GM11168 (cell line): ENCODE results near the gene ME1.
"Not testable (repeated sequence)": the region's sequence is repeated elsewhere in the genome, so short reads cannot be mapped to it uniquely, and the experiment has no call there.

ENCODE experiments used
- in situ Hi-C: fragments of 300-500 bp; cut with MboI; formaldehyde crosslinking; loops from one replicate; pipeline ENCODE4 v1.12.0; 2022; ENCODE audit warnings: low sequenced_read_pairs; ENCODE audit not compliant: unreplicated experiment

The ME1 gene

DNA sequence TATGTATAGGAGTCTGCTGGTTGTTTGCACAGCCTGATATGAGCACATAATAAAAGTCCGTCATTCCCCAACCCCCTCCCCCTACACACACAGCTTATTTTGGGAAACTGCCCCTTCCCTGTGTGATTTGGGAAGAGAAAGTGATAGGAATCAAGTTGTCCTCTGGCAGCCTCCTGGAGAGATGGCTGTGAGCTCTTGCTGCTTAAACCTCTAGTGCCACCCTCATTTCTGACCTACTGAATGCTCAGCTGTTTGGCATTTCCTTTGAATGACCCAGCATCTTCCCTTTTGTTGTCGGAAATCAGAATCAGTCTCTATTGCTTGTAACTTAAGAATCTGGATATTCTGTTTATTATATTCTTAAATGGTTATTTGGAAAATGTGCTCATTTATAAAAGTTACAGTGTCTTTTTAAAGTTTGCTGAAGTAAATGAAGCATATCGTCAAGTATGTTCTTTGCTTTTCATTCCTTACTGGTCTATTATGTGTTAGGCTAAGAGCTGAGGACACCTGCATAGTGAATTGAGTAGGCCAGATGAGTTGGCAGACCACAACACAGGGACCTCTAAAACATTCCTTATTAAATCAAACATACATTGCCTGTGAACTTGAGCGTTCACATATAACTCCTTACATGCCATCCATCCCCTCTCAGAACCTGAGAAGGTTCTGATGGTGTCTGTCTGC, 232.2 kb downstream of the ME1 start:
- in situ Hi-C loops = no loop called here

- in situ Hi-C loops = no loop called here
Measured at GRCh38 chr6:83193747-83194566, 236.9 kb downstream of the ME1 start.

DNA sequence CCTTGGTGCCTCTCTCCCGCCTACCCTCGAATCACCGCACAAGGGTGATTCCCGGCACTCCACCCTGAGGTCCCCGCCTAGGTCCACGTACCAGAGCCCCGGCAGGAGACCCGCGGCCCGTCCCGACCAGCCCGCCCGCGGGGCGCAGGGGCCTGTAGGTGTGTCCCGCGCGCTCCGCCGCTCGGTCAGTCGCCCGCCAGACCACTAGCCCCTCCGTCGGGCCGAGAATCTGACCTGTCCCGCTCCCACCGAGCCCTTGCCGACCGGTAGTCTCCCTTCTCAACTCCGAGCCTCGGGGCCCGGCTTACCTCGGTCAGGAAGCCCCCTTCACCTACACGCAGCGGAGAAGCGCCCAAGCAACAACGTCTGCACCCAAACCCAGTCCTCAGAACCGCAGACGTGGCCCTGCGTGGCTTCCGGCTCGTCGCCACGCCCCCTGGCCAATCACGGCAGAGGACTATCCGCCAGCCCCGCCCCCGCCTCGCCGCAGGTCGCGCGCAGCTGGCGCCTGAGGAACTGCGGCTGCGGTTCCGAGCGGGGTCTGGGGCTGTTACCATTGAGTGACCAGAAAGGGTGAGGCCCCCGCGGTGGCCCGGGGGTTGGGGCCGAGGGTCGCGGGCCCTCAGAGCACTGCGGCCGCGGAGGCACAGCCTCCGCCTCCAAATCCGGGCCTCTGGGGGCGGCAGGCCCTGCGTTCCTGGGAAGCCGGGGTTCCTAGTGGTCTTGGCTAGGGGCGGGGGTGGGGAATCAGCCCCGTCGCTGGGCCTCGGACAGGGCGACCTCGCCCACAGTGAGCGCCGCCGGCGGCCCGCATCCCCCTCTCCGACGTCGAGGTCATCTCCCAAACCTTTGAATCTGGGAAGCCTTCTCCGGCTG, 237.7 kb downstream of the ME1 start, which contains the start of the genes PGM3 and RWDD2A:
Gene PGM3 (minus strand): TSS at position 395 of the 876 bp plus-strand sequence. CDS start 2,253 bp downstream, outside the sequence.
Gene RWDD2A (plus strand): TSS at position 487 of the 876 bp plus-strand sequence. CDS start 1,095 bp downstream, outside the sequence.
- in situ Hi-C loops = no loop called here

GRCh38 chr6:83192456-83192855, 238.4 kb downstream of the ME1 start:
- in situ Hi-C loops = no loop called here

GRCh38 chr6:83191974-83192373, 238.9 kb downstream of the ME1 start:
- in situ Hi-C loops = not testable (repeated sequence)

DNA sequence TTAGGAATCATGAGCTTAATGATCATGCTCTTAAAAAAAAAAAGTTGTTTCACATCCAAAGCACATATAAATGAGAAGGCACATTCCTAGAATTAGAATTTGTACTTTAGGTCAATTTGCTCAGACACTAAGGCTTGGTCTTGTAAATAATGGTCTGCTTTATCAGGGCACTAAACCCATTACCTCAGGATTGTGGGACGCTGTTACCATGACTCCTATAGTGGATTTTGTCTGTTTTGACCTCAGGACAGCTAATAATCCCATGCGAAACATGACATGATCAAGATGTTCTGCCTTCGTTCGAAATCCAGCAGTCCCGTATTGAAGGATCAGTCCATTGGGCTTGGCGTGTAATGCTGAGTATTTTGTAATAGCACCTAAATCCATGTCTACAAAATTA, 240.2 kb downstream of the ME1 start:
- in situ Hi-C loops = no loop called here

GRCh38 chr6:83188501-83188900, 242.3 kb downstream of the ME1 start:
- in situ Hi-C loops = no loop called here

DNA sequence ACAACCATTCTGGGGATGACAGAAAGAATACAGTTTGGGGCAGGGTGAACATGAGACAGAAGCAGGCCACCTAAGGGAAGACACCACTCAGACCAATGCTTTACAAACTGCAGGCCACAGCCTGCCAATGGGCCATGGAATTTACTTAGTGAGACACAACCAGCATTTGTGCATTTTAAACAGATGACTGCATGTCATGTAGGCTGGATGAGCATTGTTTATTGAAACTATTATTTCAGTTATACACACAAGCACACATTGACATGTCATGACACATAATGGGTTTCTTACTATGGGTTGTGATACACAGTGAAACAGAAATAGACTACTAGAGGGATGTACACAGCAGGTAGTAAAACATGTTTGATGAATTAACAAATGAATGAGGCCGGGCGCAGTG, 245.8 kb downstream of the ME1 start:
- in situ Hi-C loops = no loop called here

GRCh38 chr6:83183082-83183828, 247.6 kb downstream of the ME1 start:
- in situ Hi-C loops = no loop called here

DNA sequence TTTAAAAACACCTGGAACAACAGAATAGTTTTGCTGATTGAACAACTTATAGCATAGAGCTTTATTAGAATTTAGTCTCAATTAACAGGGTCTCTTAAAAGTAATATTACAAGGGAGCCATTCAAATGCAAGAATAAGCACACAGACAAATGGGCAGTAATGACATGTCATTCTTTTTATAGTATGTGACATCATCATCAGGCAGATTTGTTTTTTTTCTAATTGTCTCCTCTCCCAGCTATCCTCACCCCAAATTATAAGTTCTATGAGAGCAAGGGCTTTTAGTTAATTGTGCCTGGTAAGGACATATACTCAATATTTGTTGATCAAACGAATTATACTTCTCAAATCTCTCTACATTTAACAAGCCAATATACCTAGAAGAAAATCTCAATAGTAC, 248.7 kb downstream of the ME1 start:
- in situ Hi-C loops = no loop called here

DNA sequence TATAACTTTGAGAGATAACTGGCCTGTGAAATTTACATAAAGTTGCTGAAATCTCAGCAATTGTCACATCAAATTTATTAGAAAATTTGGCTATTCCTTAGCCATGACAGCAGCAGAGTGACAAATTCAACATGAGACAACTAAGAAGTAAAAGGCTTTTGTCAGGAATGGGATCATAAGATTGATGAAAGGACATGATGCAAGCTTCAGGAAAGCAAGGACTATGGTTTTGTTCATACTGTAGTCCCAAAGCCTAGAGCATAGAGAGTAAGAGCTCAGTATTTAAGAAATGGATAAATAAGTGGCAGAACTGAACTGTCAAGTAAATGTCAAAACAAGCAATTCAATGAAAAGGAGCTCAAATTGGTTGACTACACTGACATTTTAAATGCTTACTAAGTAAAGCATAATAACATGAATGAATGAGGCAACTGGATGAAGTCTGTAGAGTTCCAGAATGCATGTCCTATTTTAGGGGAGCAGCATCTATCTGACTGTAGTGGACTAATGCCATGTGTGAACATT, 250.4 kb downstream of the ME1 start:
- in situ Hi-C loops = no loop called here

DNA sequence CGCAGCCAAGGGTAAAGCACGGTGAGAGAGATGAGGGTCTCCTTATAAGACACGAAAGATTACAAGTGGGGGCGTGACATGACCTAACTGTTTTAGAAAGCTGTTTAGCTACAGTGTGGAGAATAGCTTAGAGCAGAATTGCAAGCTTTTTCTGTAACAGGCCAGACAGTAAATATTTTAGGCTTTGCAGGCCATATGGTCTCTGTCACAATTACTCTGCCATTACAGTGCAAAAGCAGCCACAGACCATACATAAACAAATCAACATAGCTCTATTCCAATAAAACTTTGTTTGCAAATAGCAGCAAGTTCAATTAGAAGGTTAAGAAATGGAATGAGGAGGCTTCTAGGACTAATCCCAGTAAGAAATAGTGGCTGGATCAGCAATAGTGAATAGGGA, 254.6 kb downstream of the ME1 start:
- in situ Hi-C loops = no loop called here

- in situ Hi-C loops = no loop called here
Measured at GRCh38 chr6:83169511-83169910, 261.3 kb downstream of the ME1 start.

DNA sequence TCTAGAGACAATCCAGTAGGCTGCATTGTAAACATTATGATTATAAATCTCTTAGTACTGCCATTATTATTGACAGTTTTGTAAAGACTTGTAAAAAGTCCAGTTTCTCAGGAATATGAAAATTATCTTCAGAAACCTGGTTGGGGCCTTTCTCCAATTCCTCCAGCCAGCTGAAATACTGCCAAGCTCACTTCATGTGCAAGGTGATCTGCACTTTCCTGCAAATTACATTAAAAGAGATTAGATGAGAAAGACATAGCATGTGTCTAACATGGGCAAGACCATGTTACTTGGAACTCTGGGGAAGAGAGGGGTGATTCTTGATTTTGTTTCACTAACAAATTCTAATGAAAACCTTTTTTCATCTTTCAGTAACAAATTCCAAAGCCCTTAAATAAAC, 261.7 kb downstream of the ME1 start:
- in situ Hi-C loops = no loop called here

DNA sequence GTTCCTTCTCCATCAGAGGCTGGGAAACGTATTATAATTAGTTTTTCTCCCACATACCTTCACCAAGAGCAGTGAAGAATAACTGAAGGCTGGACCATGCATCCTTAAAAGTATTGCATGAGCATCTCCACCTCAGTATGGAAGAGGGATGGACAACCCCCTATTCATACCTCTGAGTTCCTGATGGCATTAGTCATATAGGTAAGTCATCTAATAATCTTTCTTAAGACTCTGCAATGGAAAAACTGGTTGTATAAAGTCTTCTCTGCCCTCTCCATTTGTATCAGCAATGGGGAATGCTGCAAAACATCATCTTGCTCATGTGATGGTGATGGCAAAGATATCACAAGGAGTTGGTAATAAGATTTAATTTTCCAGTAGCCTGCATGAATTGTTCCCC, 262.3 kb downstream of the ME1 start:
- in situ Hi-C loops = no loop called here

DNA sequence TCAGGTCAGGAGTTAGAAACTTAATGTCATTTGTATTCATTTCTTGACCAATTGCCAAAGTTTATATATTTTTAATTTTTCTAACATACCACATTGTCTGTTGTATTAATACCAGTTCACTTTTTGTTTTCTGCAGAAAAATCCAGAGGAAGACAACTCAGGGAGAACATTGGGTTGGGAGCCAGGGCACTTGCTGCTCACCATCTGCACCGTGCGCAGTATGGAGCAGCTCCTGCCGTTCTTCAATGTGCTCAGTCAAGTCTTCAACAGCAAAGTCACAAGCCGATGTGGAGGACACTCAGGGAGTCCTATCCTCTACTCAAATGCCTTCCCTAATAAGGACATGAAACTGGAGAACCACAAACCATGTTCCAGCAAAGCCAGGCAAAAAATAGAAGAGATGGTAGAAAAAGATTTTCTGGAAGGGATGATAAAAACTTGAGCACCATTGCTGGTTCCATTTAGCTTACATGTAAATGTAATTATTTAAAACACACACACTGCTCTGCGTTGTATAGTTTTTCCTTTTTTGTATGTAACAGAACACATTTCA, 263.0 kb downstream of the ME1 start:
- in situ Hi-C loops = no loop called here
